IMR-90 (cell line): ENCODE measurements around the gene C1QTNF3. TPM values are rescaled to one million over a fixed set of nuclear protein-coding genes. Genes with fewer than 3 reads are reported as not detected.

Experiments used
- ATAC-seq: fragments of 200-7000 bp; cut with Tn5 transposase; 2 replicates; pipeline ENCODE4 v1.9.1; 2020; ENCODE audit warnings: low read depth, mild to moderate bottlenecking, moderate library complexity
- BruUV-seq: library from RNA; stranded (reverse); fragments of 400-500 nt; replicated peaks from 2 replicates; lab custom pipeline; 2021; lab: Mats Ljungman, UMichigan
- CTCF ChIA-PET: fragments of 300-600 bp; formaldehyde crosslinking; extraction: SDS; loops from one replicate; lab custom pipeline; 2021; ENCODE audit warnings: antibody characterized with exemption; lab: Yijun Ruan, JAX
- POLR2A ChIA-PET: fragments of 300-600 bp; sonication (Branson Sonifier 250); formaldehyde crosslinking; loops from one replicate; lab custom pipeline; 2022; ENCODE audit warnings: antibody characterized with exemption; ENCODE audit not compliant: unreplicated experiment; lab: Charles Lee
- DNase-seq: peaks from one replicate; pipeline ENCODE4 v3.0.0; 2013
- H2AFZ ChIP-seq: replicated peaks from 2 replicates; pipeline ENCODE3; 2013; ENCODE audit warnings: low read length, mild to moderate bottlenecking; ENCODE audit not compliant: poor library complexity
- H2AK5ac ChIP-seq: 2 replicates; pipeline ENCODE4 v1.6.1; 2013; ENCODE audit warnings: low read depth, low read length, inconsistent platforms
- H2AK9ac ChIP-seq: replicated peaks from 2 replicates; pipeline ENCODE3; 2013; ENCODE audit warnings: mild to moderate bottlenecking, low read depth, low read length, moderate library complexity; ENCODE audit not compliant: poor library complexity
- H2BK120ac ChIP-seq: 2 replicates; pipeline ENCODE4 v1.6.1; 2013; ENCODE audit warnings: low read depth, low read length, inconsistent platforms
- H2BK15ac ChIP-seq: 3 replicates; pipeline ENCODE4 v1.6.1; 2013; ENCODE audit warnings: low read depth, low read length, inconsistent platforms
- H2BK20ac ChIP-seq: 2 replicates; pipeline ENCODE4 v1.6.1; 2013; ENCODE audit warnings: low read depth, mild to moderate bottlenecking, inconsistent platforms, low read length, moderate library complexity
- H2BK5ac ChIP-seq: 2 replicates; pipeline ENCODE4 v1.6.1; 2013; ENCODE audit warnings: mild to moderate bottlenecking, low read depth, low read length, inconsistent platforms; ENCODE audit not compliant: poor library complexity, severe bottlenecking
- H3K14ac ChIP-seq: replicated peaks from 2 replicates; pipeline ENCODE4 v1.6.1; 2013; ENCODE audit warnings: low read depth, low read length, inconsistent platforms
- H3K18ac ChIP-seq: 2 replicates; pipeline ENCODE4 v1.6.1; 2013; ENCODE audit warnings: low read depth, low read length, control low read depth
- H3K23ac ChIP-seq: 2 replicates; pipeline ENCODE4 v1.6.1; 2013; ENCODE audit warnings: low read depth, low read length, inconsistent platforms
- H3K27ac ChIP-seq: 2 replicates; pipeline ENCODE4 v1.5.1; 2013; ENCODE audit warnings: mild to moderate bottlenecking, control low read depth, low read length; ENCODE audit not compliant: insufficient read depth
- H3K27me3 ChIP-seq: 2 replicates; pipeline ENCODE4 v1.6.1; 2013; ENCODE audit warnings: low read length; ENCODE audit not compliant: control insufficient read depth, insufficient read depth
- H3K36me3 ChIP-seq: 2 replicates; pipeline ENCODE4 v1.6.1; 2013; ENCODE audit warnings: low read length, mixed read lengths; ENCODE audit not compliant: control insufficient read depth, insufficient read depth
- H3K4ac ChIP-seq: 2 replicates; pipeline ENCODE4 v1.6.1; 2013; ENCODE audit warnings: low read depth, low read length, inconsistent platforms
- H3K4me1 ChIP-seq: 2 replicates; pipeline ENCODE4 v1.6.1; 2013; ENCODE audit warnings: low read length, mixed read lengths; ENCODE audit not compliant: control insufficient read depth, insufficient read depth
- H3K4me2 ChIP-seq: 2 replicates; pipeline ENCODE4 v1.6.1; 2013; ENCODE audit warnings: low read depth, mild to moderate bottlenecking, control low read depth, low read length, moderate library complexity
- H3K4me3 ChIP-seq: 2 replicates; pipeline ENCODE4 v1.5.1; 2013; ENCODE audit warnings: low read depth, mild to moderate bottlenecking, control low read depth, low read length, moderate library complexity; ENCODE audit not compliant: insufficient read depth
- H3K56ac ChIP-seq: 2 replicates; pipeline ENCODE4 v1.6.1; 2013; ENCODE audit warnings: low read length, inconsistent platforms; ENCODE audit not compliant: insufficient read depth; ENCODE audit errors: extremely low read depth
- H3K79me1 ChIP-seq, 2 experiments: 2 replicates each; pipeline ENCODE4 v1.6.1; 2013; ENCODE audit warnings: low read length in 2 of 2, inconsistent platforms in 1 of 2, low read depth in 1 of 2
- H3K9ac ChIP-seq: 2 replicates; pipeline ENCODE4 v1.6.1; 2013; ENCODE audit warnings: low read depth, low read length, control low read depth
- H3K9me1 ChIP-seq: 2 replicates; pipeline ENCODE4 v1.6.1; 2013; ENCODE audit warnings: low read length, inconsistent platforms; ENCODE audit not compliant: insufficient read depth
- H3K9me3 ChIP-seq: 2 replicates; pipeline ENCODE4 v1.6.1; 2013; ENCODE audit warnings: low read length; ENCODE audit not compliant: control insufficient read depth, insufficient read depth
- H4K20me1 ChIP-seq: 2 replicates; pipeline ENCODE4 v1.6.1; 2013; ENCODE audit warnings: low read length, inconsistent platforms; ENCODE audit not compliant: insufficient read depth
- H4K5ac ChIP-seq: 2 replicates; pipeline ENCODE4 v1.6.1; 2013; ENCODE audit warnings: mild to moderate bottlenecking, low read depth, low read length, control low read depth
- H4K8ac ChIP-seq, 2 experiments: 2 replicates each; pipeline ENCODE4 v1.6.1; 2013; ENCODE audit warnings: low read depth in 2 of 2, low read length in 2 of 2, control low read depth in 1 of 2, inconsistent platforms in 1 of 2
- H4K91ac ChIP-seq: 2 replicates; pipeline ENCODE4 v1.6.1; 2013; ENCODE audit warnings: low read depth, low read length, inconsistent platforms; ENCODE audit not compliant: insufficient read depth
- FOS ChIP-seq: fragments of 150-350 bp; IDR thresholded peaks from 2 replicates; pipeline ENCODE4 v1.6.1; 2016; ENCODE audit warnings: low read depth, low read length
- MAZ ChIP-seq: IDR thresholded peaks from 2 replicates; pipeline ENCODE4 v1.6.1; 2012; ENCODE audit warnings: low read depth, mild to moderate bottlenecking, low read length, improper control_type of control experiment, moderate library complexity, borderline replicate concordance
- MXI1 ChIP-seq: IDR thresholded peaks from 2 replicates; pipeline ENCODE4 v1.6.1; 2012; ENCODE audit warnings: low read depth, mild to moderate bottlenecking, low read length, moderate library complexity, borderline replicate concordance
- NFE2L2 ChIP-seq: fragments of 150-350 bp; IDR thresholded peaks from 2 replicates; pipeline ENCODE4 v1.6.1; 2016; ENCODE audit warnings: low read depth, mild to moderate bottlenecking, low read length
- RFX5 ChIP-seq: IDR thresholded peaks from 2 replicates; pipeline ENCODE4 v1.8.0; 2012; ENCODE audit warnings: low read depth, mild to moderate bottlenecking, low read length, moderate library complexity
- WGBS, 2 experiments: methylation state at CpG; one replicate each; pipeline versions ENCODE4 v1.1.5 to v1.1.7; 2013; ENCODE audit warnings: missing lambda C conversion rate in 2 of 2; ENCODE audit not compliant: insufficient read length in 1 of 2; ENCODE audit errors: extremely low coverage in 2 of 2; 5-methylcytosine and 5-hydroxymethylcytosine counted together
- dilution Hi-C: fragments of 300-500 bp; cut with HindIII; formaldehyde crosslinking; loops from one replicate; pipeline ENCODE4 v1.14.3; 2018; ENCODE audit warnings: low sequenced_read_pairs; ENCODE audit not compliant: unreplicated experiment
- in situ Hi-C: fragments of 300-500 bp; cut with MboI; formaldehyde crosslinking; loops from 3 replicates; pipeline ENCODE4 v1.14.3; 2019; ENCODE audit warnings: low sequenced_read_pairs, inconsistent platforms, mixed read lengths
- intact Hi-C: fragments of 100-400 bp; cut with micrococcal nuclease; formaldehyde crosslinking; loops from 2 replicates; pipeline ENCODE4 v1.10.0; 2022
- polyA plus RNA-seq, 3 experiments: library from polyadenylated mRNA; depleted of rRNA; stranded (reverse); fragments of >200 nt; gene quantifications; 2 replicates each; pipeline ENCODE4 v1.2.3, GENCODE V29; 2012; ENCODE audit warnings: low replicate concordance in 1 of 3
- total RNA-seq: library from RNA; depleted of rRNA; stranded (reverse); fragments of >200 nt; gene quantifications from 2 replicates; pipeline ENCODE4 v1.2.3, GENCODE V29; 2012
- TF ChIP-seq, protein P1 (sequence below): fragments of 150-350 bp; IDR thresholded peaks from 2 replicates; pipeline ENCODE4 v1.6.1; 2017; ENCODE audit warnings: mild to moderate bottlenecking, antibody characterized with exemption, low read length, low read depth

Gene C1QTNF3
- total and polyA plus RNA-seq, 2 of the 4 experiments (the other 2 are of a cell fraction), result 1.0 to 1.4 TPM

DNA sequence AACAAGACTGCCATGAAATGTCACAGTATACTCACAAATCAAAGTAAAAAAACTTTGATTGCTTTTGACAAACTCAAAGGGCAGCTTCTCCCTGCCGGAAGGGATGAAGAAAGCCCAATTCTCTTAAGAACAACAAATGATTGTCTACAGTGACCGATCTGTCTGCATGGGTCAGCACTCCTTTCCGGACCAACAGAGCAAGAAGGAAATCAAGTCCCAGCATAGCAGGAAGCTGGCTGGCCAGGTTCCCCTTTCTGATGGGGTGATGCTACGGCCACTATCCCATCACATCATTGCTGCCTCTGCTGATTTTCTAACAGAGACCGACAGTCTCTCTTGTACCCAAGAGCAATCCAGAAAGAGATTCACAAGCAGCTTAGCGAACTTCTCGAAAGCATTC lies 692 bp downstream of the C1QTNF3 start:
- H2AK5ac ChIP-seq, result no peak overlapping the region
- H3K4ac ChIP-seq, result no peak overlapping the region
- in situ Hi-C loops (no loop called here), dilution Hi-C loops (no loop called here), intact Hi-C loops (no loop called here)
- 100% methylated on average over 1 of the region's 7 CpGs; no CpG with 5 or more reads in 1 of the 2 experiments for WGBS, 2 experiments
- H2AK9ac ChIP-seq, result no peak overlapping the region
- no peak overlapping the region for H2BK20ac ChIP-seq
- H4K20me1 ChIP-seq, result no peaks in the 10 kb centered on the region
- no peak overlapping the region for H3K14ac ChIP-seq
- H3K4me1 ChIP-seq, result peaks cover 6% of the 10 kb centered on the region; the same call in 1 of the 2 replicates
- no peaks in the 10 kb centered on the region for H3K9me3 ChIP-seq
- no peaks in the 10 kb centered on the region for H3K36me3 ChIP-seq
- H3K27me3 ChIP-seq, result no peaks in the 10 kb centered on the region
- no TSS peak for BruUV-seq
- DNase-seq (no peak), ATAC-seq (no peak)
- ChIA-PET CTCF (no interaction called here), POLR2A (no interaction called here)
- H2BK120ac ChIP-seq, result no peak overlapping the region
- H3K18ac ChIP-seq, result no peak overlapping the region
- no peak overlapping the region for H3K9ac ChIP-seq
- no peak overlapping the region for H4K91ac ChIP-seq
- H2AFZ ChIP-seq, result no peak overlapping the region
- H3K4me2 ChIP-seq, result no peak overlapping the region
- H3K79me1 ChIP-seq, result no peaks in the 10 kb centered on the region
- no peak overlapping the region for H2BK15ac ChIP-seq
- no peak overlapping the region for H4K8ac ChIP-seq
- H2BK5ac ChIP-seq, result no peak overlapping the region
- no peak overlapping the region for H3K27ac ChIP-seq
- no peaks in the 10 kb centered on the region; the same call in 1 of the 2 replicates for H3K9me1 ChIP-seq
- TF ChIP-seq NFE2L2, result no peak
- no peak for TF ChIP-seq FOS
- no peak for TF ChIP-seq MAZ
- TF ChIP-seq, protein P1, sequence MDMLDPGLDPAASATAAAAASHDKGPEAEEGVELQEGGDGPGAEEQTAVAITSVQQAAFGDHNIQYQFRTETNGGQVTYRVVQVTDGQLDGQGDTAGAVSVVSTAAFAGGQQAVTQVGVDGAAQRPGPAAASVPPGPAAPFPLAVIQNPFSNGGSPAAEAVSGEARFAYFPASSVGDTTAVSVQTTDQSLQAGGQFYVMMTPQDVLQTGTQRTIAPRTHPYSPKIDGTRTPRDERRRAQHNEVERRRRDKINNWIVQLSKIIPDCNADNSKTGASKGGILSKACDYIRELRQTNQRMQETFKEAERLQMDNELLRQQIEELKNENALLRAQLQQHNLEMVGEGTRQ, result no peak
- no peak for TF ChIP-seq RFX5
- TF ChIP-seq MXI1, result no peak
- H3K23ac ChIP-seq, result no peak overlapping the region
- no peak overlapping the region for H3K4me3 ChIP-seq
- no peak overlapping the region for H3K56ac ChIP-seq
- no peak overlapping the region for H4K5ac ChIP-seq
